ENCODE data around the gene SERPINE1. TPM values are rescaled to one million over a fixed set of nuclear protein-coding genes. Genes with fewer than 3 reads are reported as not detected.

SERPINE1 gene
- total RNA-seq, 4 donors from 2014 or later, result 1.3 to 26.2 (median 5.5) TPM

GRCh38 chr7:101186844-101187428 is 60.0 kb downstream of the SERPINE1 start:
- Histone ChIP-seq H3K9me3 (no peaks in the 10 kb centered on the region), H3K27ac (no peak overlapping the region), H3K4me1 (peaks cover 0 to 7% (median 4%) of the 10 kb centered on the region in 4 donors), H3K27me3 (peaks cover 9% of the 10 kb centered on the region), H3K36me3 (no peaks in the 10 kb centered on the region), H3K4me3 (no peak overlapping the region)
- TF ChIP-seq POLR2AphosphoS5 (IDR thresholded peaks at IDR 0.05) (no peak), CTCF (IDR thresholded peaks at IDR 0.05) (no peak), POLR2A (IDR thresholded peaks at IDR 0.05) (no peak), EP300 (IDR thresholded peaks at IDR 0.05; ENCODE audit: low read depth) (no peak)
- in situ Hi-C loops (cut with MboI; ENCODE audit: low pct_ligation_motif_present in 1 of 4, low pct_unique_long_range_greater_than_20kb in 1 of 4, low sequenced_read_pairs in 3 of 4) (no loop called here), intact Hi-C loops (cut with DNase I; ENCODE audit: low total_unique reads) (no loop called here)
- no peak for DNase-seq
- 80 to 94% methylated on average over 2 to 4 of the region's 4 CpGs for WGBS, 2 donors (ENCODE audit: low coverage in 1 of 2)

Small RNAs within 50 kb of the gene (small RNA-seq; reads per million reads assigned to genes)
- gene MIR4653, result 0 reads per million in 4 donors

Other genes with a start within 250 kb of the SERPINE1 start
- 10 to 100 TPM in 1 of 4 donors, 1 to 10 TPM in 2, not detected in 1; 1.3 to 19.1 (median 3.7) TPM for gene UFSP1, start 237.4 kb upstream of the SERPINE1 start, total RNA-seq
- 10 to 100 TPM in 3 of 4 donors, 1 to 10 TPM in 1; 3.8 to 29.9 (median 14.3) TPM for gene ACHE, start 231.2 kb upstream of the SERPINE1 start, total RNA-seq
- 100 to 1,000 TPM in 1 of 4 donors, 10 to 100 TPM in 3; 11.7 to 233 (median 64.7) TPM for gene MUC3A, start 177.6 kb upstream of the SERPINE1 start, total RNA-seq
- gene MUC12, start 157.5 kb upstream of the SERPINE1 start, total RNA-seq, result 1,000 to 10,000 TPM in 1 of 4 donors, 100 to 1,000 TPM in 2, 10 to 100 TPM in 1; 90.2 to 2,095 (median 445) TPM
- 100 to 1,000 TPM in 1 of 4 donors, 10 to 100 TPM in 2, under 1 TPM in 1; 0.80 to 102 (median 20.0) TPM for gene MUC17, start 107.0 kb upstream of the SERPINE1 start, total RNA-seq
- gene TRIM56, start 41.6 kb upstream of the SERPINE1 start, total RNA-seq, result 10 to 100 TPM; 23.8 to 50.0 (median 35.1) TPM
- 10 to 100 TPM; 18.3 to 87.3 (median 54.0) TPM for gene AP1S1, start 27.4 kb downstream of the SERPINE1 start, total RNA-seq
- under 1 TPM in 1 of 4 donors, not detected in 3; 0.95 TPM for gene VGF, start 38.5 kb downstream of the SERPINE1 start, total RNA-seq
- gene NAT16, start 53.2 kb downstream of the SERPINE1 start, total RNA-seq, result not detected
- 10 to 100 TPM; 31.7 to 56.9 (median 44.3) TPM for gene MOGAT3, start 73.9 kb downstream of the SERPINE1 start, total RNA-seq
- gene PLOD3, start 90.5 kb downstream of the SERPINE1 start, total RNA-seq, result 10 to 100 TPM; 48.4 to 81.2 (median 60.8) TPM
- 100 to 1,000 TPM in 1 of 4 donors, 10 to 100 TPM in 3; 50.5 to 106 (median 78.2) TPM for gene ZNHIT1, start 91.1 kb downstream of the SERPINE1 start, total RNA-seq
- 10 to 100 TPM; 27.2 to 58.5 (median 45.4) TPM for gene CLDN15, start 110.7 kb downstream of the SERPINE1 start, total RNA-seq
- gene FIS1, start 118.0 kb downstream of the SERPINE1 start, total RNA-seq, result 100 to 1,000 TPM; 159 to 261 (median 187) TPM
- gene IFT22, start 194.7 kb downstream of the SERPINE1 start, total RNA-seq, result 10 to 100 TPM in 3 of 4 donors, 1 to 10 TPM in 1; 9.4 to 30.6 (median 11.3) TPM
- gene COL26A1, start 235.8 kb downstream of the SERPINE1 start, total RNA-seq, result not detected

Measured in transverse colon (tissue), 4 donors.